Suprapubic skin (tissue), 4 donors: ENCODE measurements around the gene CRB1. TPM values are rescaled to one million over a fixed set of nuclear protein-coding genes. Genes with fewer than 3 reads are reported as not detected.

Experiments
- DNase-seq, 2 donors: peaks; one replicate each; pipeline ENCODE4 v3.0.0-alpha.2; 2019; ENCODE audit warnings: low spot score in 2 of 2
- H3K27ac ChIP-seq: fragments of 200-600 bp; sonication (generic); one replicate; pipeline ENCODE4 v1.5.1; 2019
- H3K27me3 ChIP-seq: fragments of 200-600 bp; sonication (generic); one replicate; pipeline ENCODE4 v1.5.1; 2019
- H3K36me3 ChIP-seq: fragments of 200-600 bp; sonication (generic); one replicate; pipeline ENCODE4 v1.5.1; 2019
- H3K4me1 ChIP-seq: fragments of 200-600 bp; sonication (generic); one replicate; pipeline ENCODE4 v1.5.1; 2019
- H3K4me3 ChIP-seq: fragments of 200-600 bp; sonication (generic); one replicate; pipeline ENCODE4 v1.5.1; 2019; ENCODE audit warnings: mild to moderate bottlenecking
- H3K9me3 ChIP-seq: fragments of 200-600 bp; sonication (generic); one replicate; pipeline ENCODE4 v1.5.1; 2019
- CTCF ChIP-seq, 2 donors: fragments of 200-600 bp in 1 of 2; fragments of 450-650 bp in 1 of 2; sonication (generic) in 1 of 2; IDR thresholded peaks; one replicate each; pipeline ENCODE4 v1.5.1; 2016 to 2019; ENCODE audit warnings: antibody characterized with exemption in 2 of 2, mild to moderate bottlenecking in 1 of 2, moderate library complexity in 1 of 2
- EP300 ChIP-seq: sonication (generic); formaldehyde crosslinking; IDR thresholded peaks from one replicate; pipeline ENCODE4 v1.6.1; 2017; ENCODE audit warnings: antibody characterized with exemption
- POLR2A ChIP-seq, 2 donors: fragments of 450-650 bp; IDR thresholded peaks; one replicate each; pipeline ENCODE4 v1.6.1; 2017; ENCODE audit warnings: antibody characterized with exemption in 2 of 2, mild to moderate bottlenecking in 2 of 2, moderate library complexity in 2 of 2
- POLR2AphosphoS5 ChIP-seq, 3 donors: sonication (generic); formaldehyde crosslinking; IDR thresholded peaks; one replicate each; pipeline ENCODE4 v1.6.1; 2017; ENCODE audit warnings: antibody characterized with exemption in 3 of 3
- WGBS: methylation state at CpG from one replicate; pipeline ENCODE4 v1.1.5; 2018; 5-methylcytosine and 5-hydroxymethylcytosine counted together
- total RNA-seq, 4 donors: library from RNA; depleted of rRNA; stranded (reverse); fragments of >200 nt; gene quantifications; one replicate each; pipeline ENCODE4 v1.1.0, GENCODE V29; 2016

Gene CRB1
- total RNA-seq, 4 donors from 2014 or later, result 0.16 TPM; not detected in 3

GRCh38 chr1:197438010-197438790, 170.1 kb downstream of the CRB1 start:
- Histone ChIP-seq H3K9me3 (no peaks in the 10 kb centered on the region), H3K36me3 (no peaks in the 10 kb centered on the region), H3K27ac (no peak overlapping the region), H3K4me3 (no peak overlapping the region), H3K4me1 (no peaks in the 10 kb centered on the region), H3K27me3 (no peaks in the 10 kb centered on the region)
- TF ChIP-seq POLR2A (IDR thresholded peaks at IDR 0.05), result no peak
- TF ChIP-seq POLR2AphosphoS5 (IDR thresholded peaks at IDR 0.05), result no peak
- TF ChIP-seq CTCF (IDR thresholded peaks at IDR 0.05), result no peak
- no peak for TF ChIP-seq EP300
- 21% methylated on average over 3 of the region's 3 CpGs for WGBS
- DNase-seq, result no peak

GRCh38 chr1:197439708-197440280, 171.7 kb downstream of the CRB1 start:
- no peaks in the 10 kb centered on the region for H3K4me1 ChIP-seq
- no peak for TF ChIP-seq POLR2A (IDR thresholded peaks at IDR 0.05)
- no peak for TF ChIP-seq EP300
- no peak for TF ChIP-seq CTCF (IDR thresholded peaks at IDR 0.05)
- no peak for TF ChIP-seq POLR2AphosphoS5 (IDR thresholded peaks at IDR 0.05)
- H3K4me3 ChIP-seq, result no peak overlapping the region
- H3K27ac ChIP-seq, result no peak overlapping the region
- no peaks in the 10 kb centered on the region for H3K27me3 ChIP-seq
- 58% methylated on average over 4 of the region's 4 CpGs for WGBS
- DNase-seq, result no peak
- no peaks in the 10 kb centered on the region for H3K9me3 ChIP-seq
- no peaks in the 10 kb centered on the region for H3K36me3 ChIP-seq

- no peaks in the 10 kb centered on the region for H3K27me3 ChIP-seq
Measured at GRCh38 chr1:197440715-197441114, 172.7 kb downstream of the CRB1 start.

GRCh38 chr1:197441999-197442414, 174.0 kb downstream of the CRB1 start:
- TF ChIP-seq POLR2AphosphoS5 (IDR thresholded peaks at IDR 0.05), result no peak
- TF ChIP-seq POLR2A (IDR thresholded peaks at IDR 0.05), result no peak
- no peak for TF ChIP-seq CTCF (IDR thresholded peaks at IDR 0.05)
- no peak for TF ChIP-seq EP300
- H3K27me3 ChIP-seq, result no peaks in the 10 kb centered on the region
- no peaks in the 10 kb centered on the region for H3K36me3 ChIP-seq
- H3K4me1 ChIP-seq, result no peaks in the 10 kb centered on the region
- no peak overlapping the region for H3K27ac ChIP-seq
- DNase-seq, result no peak
- H3K4me3 ChIP-seq, result no peak overlapping the region
- 57% methylated on average over 8 of the region's 8 CpGs for WGBS
- no peaks in the 10 kb centered on the region for H3K9me3 ChIP-seq

More at GRCh38 chr1:197440715-197441114, 172.7 kb downstream of the CRB1 start:
- whole genome bisulfite sequencing, result 57% methylated on average over 2 of the region's 2 CpGs
- Histone ChIP-seq H3K4me1 (no peaks in the 10 kb centered on the region), H3K4me3 (no peak overlapping the region), H3K9me3 (no peaks in the 10 kb centered on the region), H3K36me3 (no peaks in the 10 kb centered on the region), H3K27ac (no peak overlapping the region)
- TF ChIP-seq POLR2A (IDR thresholded peaks at IDR 0.05), result no peak
- TF ChIP-seq POLR2AphosphoS5 (IDR thresholded peaks at IDR 0.05), result no peak
- no peak for TF ChIP-seq EP300
- no peak for TF ChIP-seq CTCF (IDR thresholded peaks at IDR 0.05)
- no peak for DNase-seq

GRCh38 chr1:197444755-197445154, 176.7 kb downstream of the CRB1 start:
- no peak for DNase-seq

More at GRCh38 chr1:197444755-197445154, 176.7 kb downstream of the CRB1 start:
- no peak for TF ChIP-seq POLR2AphosphoS5 (IDR thresholded peaks at IDR 0.05)
- no peak for TF ChIP-seq POLR2A (IDR thresholded peaks at IDR 0.05)
- no peak for TF ChIP-seq CTCF (IDR thresholded peaks at IDR 0.05)
- TF ChIP-seq EP300, result no peak
- no peaks in the 10 kb centered on the region for H3K9me3 ChIP-seq
- WGBS, result 4% methylated on average over 1 of the region's 1 CpG
- no peak overlapping the region for H3K27ac ChIP-seq
- H3K4me3 ChIP-seq, result no peak overlapping the region
- H3K27me3 ChIP-seq, result no peaks in the 10 kb centered on the region
- no peaks in the 10 kb centered on the region for H3K4me1 ChIP-seq
- H3K36me3 ChIP-seq, result no peaks in the 10 kb centered on the region
